ENCODE data around the gene REXO2. TPM values are rescaled to one million over a fixed set of nuclear protein-coding genes. Genes with fewer than 3 reads are reported as not detected.
A peak's percentile ranks its signal among the peaks of the same experiment; 100 is the strongest.

The REXO2 gene
- total RNA-seq, result 162 TPM
- long read RNA-seq, transcript REXO2-220 (7 exons, 1,158 nt), result major isoform, 186 of 199 reads
- long read RNA-seq, partial matches to known transcripts, result 0 of 199 reads
- long read RNA-seq, other reads (novel, unspliced or antisense), result 7 of 199 reads

GRCh38 chr11:114439229-114440120 is at the start of gene REXO2:
REXO2 (plus strand) TSS chr11:114439467; CDS start chr11:114439529, 62 bp downstream.
- intact Hi-C loops (cut with DNase I), result loop anchor here (1.0 kb wide), 1 partner anchor 39 kb away; the partner anchor contains the start of genes C11orf71 and RBM7
- DNase-seq (ENCODE audit: low spot score), result peak; percentile 98

- intact Hi-C loops (cut with DNase I), result no loop called here
- no peak for DNase-seq (ENCODE audit: low spot score)
These were observed 46.3 kb upstream of the REXO2 start for GRCh38 chr11:114392735-114393667.

- intact Hi-C loops (cut with DNase I), result no loop called here
These were observed 43.5 kb upstream of the REXO2 start for GRCh38 chr11:114395736-114396135.

GRCh38 chr11:114396916-114397315 is 42.4 kb upstream of the REXO2 start:
- no peak for DNase-seq (ENCODE audit: low spot score)
- intact Hi-C loops (cut with DNase I), result no loop called here

More at GRCh38 chr11:114395736-114396135, 43.5 kb upstream of the REXO2 start:
- DNase-seq (ENCODE audit: low spot score), result no peak

GRCh38 chr11:114397349-114397982 is 41.8 kb upstream of the REXO2 start:
- intact Hi-C loops (cut with DNase I), result no loop called here
- DNase-seq (ENCODE audit: low spot score), result no peak

- no peak for DNase-seq (ENCODE audit: low spot score)
- intact Hi-C loops (cut with DNase I), result no loop called here
These were observed 40.9 kb upstream of the REXO2 start for GRCh38 chr11:114398303-114398920.

GRCh38 chr11:114399490-114400215 is 39.6 kb upstream of the REXO2 start:
- intact Hi-C loops (cut with DNase I), result loop anchor here (1.0 to 10.0 kb wide), 3 partner anchors 40 to 105 kb away; partner anchors contain the start of genes NNMT and REXO2
- DNase-seq (ENCODE audit: low spot score), result no peak

- intact Hi-C loops (cut with DNase I), result loop anchor here (1.0 to 10.0 kb wide), 3 partner anchors 39 to 106 kb away; partner anchors contain the start of genes NNMT and REXO2
- DNase-seq (ENCODE audit: low spot score), result peak; percentile 99
These were observed 38.9 kb upstream of the REXO2 start, which contains the start of the genes C11orf71 and RBM7 for GRCh38 chr11:114400216-114400914. C11orf71 (minus strand) TSS chr11:114400511; CDS start chr11:114400331, 180 bp downstream. RBM7 (plus strand) TSS chr11:114400666; CDS start chr11:114400672, 6 bp downstream.

GRCh38 chr11:114400915-114401223 is 38.4 kb upstream of the REXO2 start:
- no peak for DNase-seq (ENCODE audit: low spot score)
- intact Hi-C loops (cut with DNase I), result loop anchor here (1.0 to 10.0 kb wide), 3 partner anchors 38 to 106 kb away; partner anchors contain the start of genes NNMT and REXO2

GRCh38 chr11:114401311-114401710 is 38.0 kb upstream of the REXO2 start:
- no peak for DNase-seq (ENCODE audit: low spot score)
- intact Hi-C loops (cut with DNase I), result loop anchor here (5.0 to 10.0 kb wide), 2 partner anchors 54 to 107 kb away; partner anchors contain the start of gene NNMT

GRCh38 chr11:114412946-114413345 is 26.3 kb upstream of the REXO2 start:
- intact Hi-C loops (cut with DNase I), result no loop called here
- no peak for DNase-seq (ENCODE audit: low spot score)

GRCh38 chr11:114413958-114414357 is 25.3 kb upstream of the REXO2 start:
- DNase-seq (ENCODE audit: low spot score), result no peak
- intact Hi-C loops (cut with DNase I), result no loop called here

- no peak for DNase-seq (ENCODE audit: low spot score)
- intact Hi-C loops (cut with DNase I), result no loop called here
These were observed 22.8 kb upstream of the REXO2 start for GRCh38 chr11:114416441-114416961.

GRCh38 chr11:114426280-114426679 is 13.0 kb upstream of the REXO2 start:
- DNase-seq (ENCODE audit: low spot score), result no peak
- intact Hi-C loops (cut with DNase I), result no loop called here

- DNase-seq (ENCODE audit: low spot score), result no peak
- intact Hi-C loops (cut with DNase I), result no loop called here
These were observed 9.0 kb upstream of the REXO2 start for GRCh38 chr11:114430290-114430689.

GRCh38 chr11:114432893-114433292 is 6.4 kb upstream of the REXO2 start:
- intact Hi-C loops (cut with DNase I), result no loop called here
- no peak for DNase-seq (ENCODE audit: low spot score)

GRCh38 chr11:114433376-114433775 is 5.9 kb upstream of the REXO2 start:
- intact Hi-C loops (cut with DNase I), result no loop called here
- DNase-seq (ENCODE audit: low spot score), result no peak

Data from cardiac septum (tissue), 1 donor.